ENCODE data around the gene NPR1.

NPR1 gene

DNA sequence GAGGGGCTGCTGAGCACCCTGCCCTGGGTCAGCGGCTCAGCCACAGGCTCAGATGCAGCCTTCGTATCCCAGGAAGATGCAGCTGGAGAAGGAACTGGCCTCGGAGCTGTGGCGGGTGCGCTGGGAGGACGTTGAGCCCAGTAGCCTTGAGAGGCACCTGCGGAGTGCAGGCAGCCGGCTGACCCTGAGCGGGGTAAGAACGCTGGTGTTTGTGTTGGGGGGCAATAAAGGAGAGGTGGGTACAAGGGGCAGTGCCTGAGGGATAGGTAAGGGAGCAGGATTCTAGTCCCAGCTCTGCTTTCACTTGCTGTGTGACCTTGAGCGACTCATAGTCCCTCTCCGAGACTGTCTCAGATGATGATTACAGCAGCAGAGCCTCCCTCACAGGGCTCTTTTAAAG is 6.4 kb downstream of the NPR1 start:
- Histone ChIP-seq H3K9ac (ENCODE audit: low read length) (no peak overlapping the region), H3K36me3 (ENCODE audit: control insufficient read depth, insufficient read depth, low read length, severe bottlenecking) (peaks cover 85% of the 10 kb centered on the region), H3K4me3 (ENCODE audit: low read length) (no peak overlapping the region), H3K27me3 (replicated peaks; ENCODE audit: control insufficient read depth, insufficient read depth, low read length) (no peaks in the 10 kb centered on the region), H3K4me1 (ENCODE audit: control insufficient read depth, insufficient read depth, low read length) (peaks cover 12% of the 10 kb centered on the region), H3K9me3 (ENCODE audit: control insufficient read depth, low read length) (no peaks in the 10 kb centered on the region)
- no peak for DNase-seq (ENCODE audit: low read depth)

DNA sequence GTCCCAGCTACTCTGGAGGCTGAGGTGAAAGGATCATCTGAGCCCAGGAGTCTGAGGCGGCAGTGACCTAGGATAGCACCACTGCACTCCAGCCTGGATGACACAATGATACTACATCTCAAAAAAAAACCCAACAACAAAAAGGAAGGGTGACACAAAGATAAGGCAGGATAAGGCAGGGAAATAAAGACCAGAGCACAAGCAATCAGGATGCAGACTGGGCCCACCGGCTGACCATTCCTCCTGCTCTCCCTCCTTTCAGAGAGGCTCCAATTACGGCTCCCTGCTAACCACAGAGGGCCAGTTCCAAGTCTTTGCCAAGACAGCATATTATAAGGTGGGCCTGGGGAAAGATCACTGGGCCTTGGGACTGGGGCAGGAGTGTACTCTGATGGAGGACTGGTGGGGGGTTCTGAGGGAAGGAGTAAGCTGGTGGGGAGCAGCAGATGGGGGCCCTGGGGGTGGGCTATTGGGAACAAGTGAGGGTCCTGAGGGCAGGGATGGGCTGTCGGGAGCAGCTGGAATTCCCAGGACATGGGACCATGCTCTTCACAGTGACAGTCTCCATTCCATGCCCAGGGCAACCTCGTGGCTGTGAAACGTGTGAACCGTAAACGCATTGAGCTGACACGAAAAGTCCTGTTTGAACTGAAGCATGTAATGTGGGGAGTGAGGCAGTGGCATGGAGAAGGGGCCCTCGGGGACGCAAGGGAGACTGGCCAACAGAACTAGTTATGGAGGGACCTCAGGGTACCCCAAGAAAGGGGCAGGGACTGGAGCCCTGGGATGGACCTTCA is 7.3 kb downstream of the NPR1 start:
- no peaks in the 10 kb centered on the region for H3K27me3 ChIP-seq (replicated peaks; ENCODE audit: control insufficient read depth, insufficient read depth, low read length)

DNA sequence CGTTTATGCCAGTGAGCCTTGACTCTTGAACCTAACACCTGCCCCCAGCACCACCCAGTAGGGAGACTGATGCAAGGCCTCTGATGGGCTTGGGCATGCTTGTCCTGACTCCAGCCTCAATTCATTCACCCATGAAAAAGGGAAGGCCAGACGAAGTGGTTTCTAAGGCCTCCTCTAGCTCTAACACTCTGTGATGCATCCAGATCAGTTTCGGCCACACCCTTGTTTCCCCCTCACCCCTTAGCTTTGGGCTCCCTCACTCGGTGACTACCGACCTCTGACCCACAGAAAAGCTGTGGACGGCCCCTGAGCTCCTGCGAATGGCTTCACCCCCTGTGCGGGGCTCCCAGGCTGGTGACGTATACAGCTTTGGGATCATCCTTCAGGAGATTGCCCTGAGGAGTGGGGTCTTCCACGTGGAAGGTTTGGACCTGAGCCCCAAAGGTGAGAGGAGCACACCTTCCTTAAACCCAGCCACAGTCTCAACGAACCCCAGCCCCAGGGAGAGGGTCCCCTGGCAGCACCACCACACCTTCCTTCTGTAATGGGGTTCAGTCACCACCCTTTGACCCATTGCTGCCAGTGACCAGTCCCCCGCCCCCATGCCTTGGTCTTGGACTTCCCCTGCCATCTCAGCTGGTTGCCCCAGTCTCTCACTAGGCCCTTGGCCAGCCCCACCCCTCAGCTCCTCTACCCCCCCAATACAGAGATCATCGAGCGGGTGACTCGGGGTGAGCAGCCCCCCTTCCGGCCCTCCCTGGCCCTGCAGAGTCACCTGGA is 9.0 kb downstream of the NPR1 start:
- Histone ChIP-seq H3K4me1 (ENCODE audit: control insufficient read depth, insufficient read depth, low read length) (peaks cover 13% of the 10 kb centered on the region), H3K9me3 (ENCODE audit: control insufficient read depth, low read length) (no peaks in the 10 kb centered on the region), H3K27me3 (replicated peaks; ENCODE audit: control insufficient read depth, insufficient read depth, low read length) (no peaks in the 10 kb centered on the region), H3K9ac (ENCODE audit: low read length) (no peak overlapping the region), H3K36me3 (ENCODE audit: control insufficient read depth, insufficient read depth, low read length, severe bottlenecking) (peaks cover 82% of the 10 kb centered on the region), H3K4me3 (ENCODE audit: low read length) (no peak overlapping the region)
- DNase-seq (ENCODE audit: low read depth) = no peak

More for the DNA sequence above, 7.3 kb downstream of the NPR1 start:
- Histone ChIP-seq H3K36me3 (ENCODE audit: control insufficient read depth, insufficient read depth, low read length, severe bottlenecking) (peaks cover 92% of the 10 kb centered on the region), H3K4me1 (ENCODE audit: control insufficient read depth, insufficient read depth, low read length) (peaks cover 7% of the 10 kb centered on the region), H3K4me3 (ENCODE audit: low read length) (no peak overlapping the region), H3K9ac (ENCODE audit: low read length) (no peak overlapping the region), H3K9me3 (ENCODE audit: control insufficient read depth, low read length) (no peaks in the 10 kb centered on the region)
- no peak for DNase-seq (ENCODE audit: low read depth)

DNA sequence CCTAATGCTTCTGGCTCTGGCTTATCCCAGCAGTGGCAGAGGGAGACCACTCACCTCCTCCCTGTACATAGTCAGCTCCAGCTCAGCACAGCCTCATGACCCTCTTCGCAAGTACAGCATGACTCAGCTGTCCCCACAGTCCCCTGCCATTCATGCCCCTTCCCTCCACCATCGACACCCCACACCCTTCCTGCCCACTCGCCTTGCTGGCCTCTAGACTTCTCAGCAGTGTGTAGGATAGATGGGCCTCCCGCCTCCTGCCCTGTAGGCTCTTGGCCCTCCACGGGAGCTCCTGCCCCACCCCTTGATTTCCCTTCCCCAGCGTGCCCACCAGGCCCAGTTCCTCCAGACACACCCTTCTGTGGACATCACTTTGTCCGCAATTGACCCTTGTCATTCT is 9.8 kb downstream of the NPR1 start:
- no peak for DNase-seq (ENCODE audit: low read depth)
- Histone ChIP-seq H3K4me1 (ENCODE audit: control insufficient read depth, insufficient read depth, low read length) (peaks cover 13% of the 10 kb centered on the region), H3K9ac (ENCODE audit: low read length) (no peak overlapping the region), H3K36me3 (ENCODE audit: control insufficient read depth, insufficient read depth, low read length, severe bottlenecking) (peaks cover 81% of the 10 kb centered on the region), H3K4me3 (ENCODE audit: low read length) (no peak overlapping the region), H3K9me3 (ENCODE audit: control insufficient read depth, low read length) (no peaks in the 10 kb centered on the region), H3K27me3 (replicated peaks; ENCODE audit: control insufficient read depth, insufficient read depth, low read length) (no peaks in the 10 kb centered on the region)

DNA sequence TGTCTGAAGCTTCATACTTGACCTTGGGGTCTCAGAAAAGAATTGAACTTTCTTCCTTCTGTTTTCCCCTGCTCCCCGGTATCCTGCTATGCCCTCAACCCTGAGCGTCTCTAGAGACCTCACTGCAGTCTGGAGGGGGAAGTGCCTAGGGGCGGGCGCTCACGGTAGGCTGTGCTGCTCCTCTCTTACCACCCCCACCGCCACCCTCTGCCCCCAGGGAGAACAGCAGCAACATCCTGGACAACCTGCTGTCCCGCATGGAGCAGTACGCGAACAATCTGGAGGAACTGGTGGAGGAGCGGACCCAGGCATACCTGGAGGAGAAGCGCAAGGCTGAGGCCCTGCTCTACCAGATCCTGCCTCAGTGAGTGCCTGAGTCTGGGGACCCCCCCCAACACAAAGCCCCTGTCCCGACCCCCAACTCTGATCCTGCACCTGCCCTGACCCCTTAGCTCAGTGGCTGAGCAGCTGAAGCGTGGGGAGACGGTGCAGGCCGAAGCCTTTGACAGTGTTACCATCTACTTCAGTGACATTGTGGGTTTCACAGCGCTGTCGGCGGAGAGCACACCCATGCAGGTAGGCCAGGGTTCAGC is 10.3 kb downstream of the NPR1 start:
- no peak overlapping the region for H3K9ac ChIP-seq (ENCODE audit: low read length)
- no peak overlapping the region for H3K4me3 ChIP-seq (ENCODE audit: low read length)
- no peak for DNase-seq (ENCODE audit: low read depth)
- H3K36me3 ChIP-seq (ENCODE audit: control insufficient read depth, insufficient read depth, low read length, severe bottlenecking) = peaks cover 80% of the 10 kb centered on the region
- peaks cover 13% of the 10 kb centered on the region for H3K4me1 ChIP-seq (ENCODE audit: control insufficient read depth, insufficient read depth, low read length)
- H3K27me3 ChIP-seq (replicated peaks; ENCODE audit: control insufficient read depth, insufficient read depth, low read length) = no peaks in the 10 kb centered on the region
- H3K9me3 ChIP-seq (ENCODE audit: control insufficient read depth, low read length) = no peaks in the 10 kb centered on the region

DNA sequence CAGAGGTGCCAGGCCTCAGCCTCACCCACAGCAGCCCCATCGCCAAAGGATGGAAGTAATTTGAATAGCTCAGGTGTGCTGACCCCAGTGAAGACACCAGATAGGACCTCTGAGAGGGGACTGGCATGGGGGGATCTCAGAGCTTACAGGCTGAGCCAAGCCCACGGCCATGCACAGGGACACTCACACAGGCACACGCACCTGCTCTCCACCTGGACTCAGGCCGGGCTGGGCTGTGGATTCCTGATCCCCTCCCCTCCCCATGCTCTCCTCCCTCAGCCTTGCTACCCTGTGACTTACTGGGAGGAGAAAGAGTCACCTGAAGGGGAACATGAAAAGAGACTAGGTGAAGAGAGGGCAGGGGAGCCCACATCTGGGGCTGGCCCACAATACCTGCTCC is 15.0 kb downstream of the NPR1 start:
- H3K27me3 ChIP-seq (replicated peaks; ENCODE audit: control insufficient read depth, insufficient read depth, low read length) = no peaks in the 10 kb centered on the region
- DNase-seq (ENCODE audit: low read depth) = no peak
- H3K4me3 ChIP-seq (ENCODE audit: low read length) = no peak overlapping the region
- no peak overlapping the region for H3K9ac ChIP-seq (ENCODE audit: low read length)
- peaks cover 28% of the 10 kb centered on the region for H3K4me1 ChIP-seq (ENCODE audit: control insufficient read depth, insufficient read depth, low read length)
- H3K36me3 ChIP-seq (ENCODE audit: control insufficient read depth, insufficient read depth, low read length, severe bottlenecking) = peaks cover 39% of the 10 kb centered on the region
- no peaks in the 10 kb centered on the region for H3K9me3 ChIP-seq (ENCODE audit: control insufficient read depth, low read length)

DNA sequence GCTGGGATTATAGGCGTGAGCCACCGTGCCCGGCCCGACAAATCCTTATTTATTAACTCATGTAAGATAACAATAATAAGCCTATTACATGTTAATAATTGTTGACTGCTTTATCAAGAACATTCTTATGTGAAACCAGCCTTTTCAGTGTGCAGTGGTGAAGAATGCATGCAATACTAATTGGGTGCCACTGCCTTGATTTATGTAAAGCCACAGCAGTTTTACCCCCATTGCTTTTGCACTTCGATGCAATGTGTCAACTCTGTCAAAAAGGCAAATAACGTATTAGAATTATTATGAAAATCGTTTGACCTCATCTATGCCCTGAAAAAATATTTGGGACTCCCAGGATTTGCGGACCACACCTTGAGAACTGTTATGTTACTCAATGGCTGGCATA is 18.3 kb downstream of the NPR1 start:
- peaks cover 11% of the 10 kb centered on the region for H3K36me3 ChIP-seq (ENCODE audit: control insufficient read depth, insufficient read depth, low read length, severe bottlenecking)
- DNase-seq (ENCODE audit: low read depth) = no peak

DNA sequence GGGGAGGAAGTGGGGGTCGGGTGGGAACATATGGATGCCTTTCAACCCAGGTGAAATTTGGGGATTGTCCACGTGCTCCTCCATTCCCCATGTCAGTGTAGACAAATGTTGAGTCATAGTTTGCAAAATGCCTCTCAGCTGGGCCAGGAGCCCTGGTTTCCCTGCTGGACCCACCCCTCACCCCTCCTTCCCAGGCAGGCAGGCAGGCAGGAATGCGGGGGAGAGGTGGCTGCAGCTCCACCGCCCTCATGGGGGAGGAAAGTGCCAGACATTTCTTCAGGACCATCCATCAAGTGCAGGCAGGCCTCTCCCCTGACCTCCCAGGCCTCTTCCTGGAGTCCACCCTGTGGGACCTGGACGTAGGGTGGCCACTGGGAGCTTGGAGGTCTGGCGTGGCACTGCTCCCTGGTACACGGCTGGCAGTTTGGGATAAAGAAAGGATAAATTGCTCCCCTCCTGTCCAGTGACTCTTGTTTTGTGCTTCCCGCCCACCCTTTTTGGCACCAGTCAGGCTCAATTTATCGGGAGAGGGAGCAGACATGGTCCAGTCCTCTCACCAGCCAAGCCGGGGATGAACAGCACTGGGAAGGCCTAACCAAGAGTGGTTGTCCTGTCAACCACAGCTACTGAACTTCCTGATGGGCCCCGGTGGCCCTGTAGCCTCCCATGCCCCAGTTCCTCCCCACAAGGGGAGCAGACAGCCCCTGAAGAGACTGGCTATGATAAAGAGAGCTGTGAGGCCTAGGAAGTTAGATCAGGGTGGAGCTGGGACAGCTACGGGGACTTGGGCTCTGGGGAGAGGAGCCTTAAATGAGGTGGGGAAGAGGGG is 18.9 kb downstream of the NPR1 start:
- no peaks in the 10 kb centered on the region for H3K27me3 ChIP-seq (replicated peaks; ENCODE audit: control insufficient read depth, insufficient read depth, low read length)
- H3K36me3 ChIP-seq (ENCODE audit: control insufficient read depth, insufficient read depth, low read length, severe bottlenecking) = peaks cover 11% of the 10 kb centered on the region
- no peak for DNase-seq (ENCODE audit: low read depth)
- H3K9me3 ChIP-seq (ENCODE audit: control insufficient read depth, low read length) = no peaks in the 10 kb centered on the region
- H3K9ac ChIP-seq (ENCODE audit: low read length) = peak overlapping the region; percentile 89
- H3K4me3 ChIP-seq (ENCODE audit: low read length) = no peak overlapping the region
- H3K4me1 ChIP-seq (ENCODE audit: control insufficient read depth, insufficient read depth, low read length) = peaks cover 40% of the 10 kb centered on the region

More for the DNA sequence above, 18.3 kb downstream of the NPR1 start:
- Histone ChIP-seq H3K4me1 (ENCODE audit: control insufficient read depth, insufficient read depth, low read length) (peaks cover 43% of the 10 kb centered on the region), H3K4me3 (ENCODE audit: low read length) (no peak overlapping the region), H3K27me3 (replicated peaks; ENCODE audit: control insufficient read depth, insufficient read depth, low read length) (no peaks in the 10 kb centered on the region), H3K9ac (ENCODE audit: low read length) (peak overlapping the region; percentile 50), H3K9me3 (ENCODE audit: control insufficient read depth, low read length) (no peaks in the 10 kb centered on the region)

DNA sequence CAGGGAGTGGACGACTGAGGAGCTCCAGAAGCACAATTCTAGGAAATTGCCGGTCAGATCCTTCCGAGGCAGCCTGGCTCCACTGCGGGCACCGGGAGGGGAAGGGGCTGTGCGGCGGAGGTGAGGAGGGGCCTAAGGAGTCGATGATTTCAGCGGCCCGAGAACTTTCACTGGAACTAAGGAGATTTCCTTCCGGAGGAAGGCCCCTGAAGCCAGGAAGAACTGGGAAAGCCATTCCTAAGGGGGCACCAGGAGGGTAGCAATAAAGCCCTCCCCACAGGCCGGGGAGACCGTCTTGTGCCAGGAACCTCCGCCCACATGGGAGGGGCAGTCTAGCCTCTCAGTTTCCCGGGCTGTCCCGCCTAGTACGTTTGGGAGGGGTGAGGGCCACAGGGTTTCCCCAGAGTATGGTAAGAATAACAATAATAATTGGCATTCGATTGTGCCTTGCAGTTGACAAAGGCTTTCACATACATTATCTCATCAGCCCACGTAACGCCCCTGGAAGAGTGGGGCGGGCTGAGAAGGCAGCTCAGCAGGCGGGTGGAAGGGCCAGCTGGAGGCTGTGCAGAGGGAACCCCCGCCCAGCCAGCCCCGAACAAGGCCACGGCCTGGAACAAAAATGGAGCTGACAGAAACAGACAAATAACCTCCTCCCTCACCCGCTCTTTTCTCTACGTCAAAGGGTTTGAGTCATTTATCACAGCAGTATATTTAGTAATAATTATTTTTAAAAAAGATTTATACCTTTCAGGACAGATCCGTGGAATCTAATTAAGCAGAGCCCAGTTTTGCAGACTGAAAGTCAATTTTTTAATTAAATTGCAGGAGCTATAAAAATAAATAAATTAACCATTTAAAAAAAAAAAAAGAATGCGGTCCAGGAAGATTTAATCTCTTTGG is 19.8 kb downstream of the NPR1 start:
- Histone ChIP-seq H3K9ac (ENCODE audit: low read length) (peak overlapping the region; percentile 89), H3K9me3 (ENCODE audit: control insufficient read depth, low read length) (no peaks in the 10 kb centered on the region), H3K27me3 (replicated peaks; ENCODE audit: control insufficient read depth, insufficient read depth, low read length) (no peaks in the 10 kb centered on the region), H3K4me1 (ENCODE audit: control insufficient read depth, insufficient read depth, low read length) (peaks cover 40% of the 10 kb centered on the region), H3K4me3 (ENCODE audit: low read length) (peak overlapping the region; percentile 55), H3K36me3 (ENCODE audit: control insufficient read depth, insufficient read depth, low read length, severe bottlenecking) (peaks cover 4% of the 10 kb centered on the region)
- no peak for DNase-seq (ENCODE audit: low read depth)
